ENCODE measurements around the gene SLIT3. TPM values are rescaled to one million over a fixed set of nuclear protein-coding genes. Genes with fewer than 3 reads are reported as not detected.
A peak's percentile ranks its signal among the peaks of the same experiment; 100 is the strongest.

SLIT3 gene
- total and polyA plus RNA-seq, 9 of the 15 experiments (the other 6 are each of a cell fraction or from before 2014, with no cell fraction given) = 0.01 to 0.04 TPM; not detected in 7

GRCh38 chr5:168987543-168988300, 313.2 kb downstream of the SLIT3 start (continued):
- TF ChIP-seq, protein P1, sequence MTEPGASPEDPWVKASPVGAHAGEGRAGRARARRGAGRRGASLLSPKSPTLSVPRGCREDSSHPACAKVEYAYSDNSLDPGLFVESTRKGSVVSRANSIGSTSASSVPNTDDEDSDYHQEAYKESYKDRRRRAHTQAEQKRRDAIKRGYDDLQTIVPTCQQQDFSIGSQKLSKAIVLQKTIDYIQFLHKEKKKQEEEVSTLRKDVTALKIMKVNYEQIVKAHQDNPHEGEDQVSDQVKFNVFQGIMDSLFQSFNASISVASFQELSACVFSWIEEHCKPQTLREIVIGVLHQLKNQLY (CRISPR knock-in tag; conservative IDR thresholded peaks at IDR 0.05) = no peak
- TF ChIP-seq RAD21 (CRISPR knock-in tag; conservative IDR thresholded peaks at IDR 0.05 in 1 of 2, IDR thresholded peaks at IDR 0.05 in 1 of 2) (peak; percentile 70 to 80), ZNF311 (CRISPR knock-in tag; IDR thresholded peaks at IDR 0.05) (no peak), MEIS2 (IDR thresholded peaks at IDR 0.05; ENCODE audit: partially characterized antibody) (no peak), ILK (tag; IDR thresholded peaks at IDR 0.05; ENCODE audit: borderline replicate concordance, low read depth) (no peak)
- TF ChIP-seq, protein P2, sequence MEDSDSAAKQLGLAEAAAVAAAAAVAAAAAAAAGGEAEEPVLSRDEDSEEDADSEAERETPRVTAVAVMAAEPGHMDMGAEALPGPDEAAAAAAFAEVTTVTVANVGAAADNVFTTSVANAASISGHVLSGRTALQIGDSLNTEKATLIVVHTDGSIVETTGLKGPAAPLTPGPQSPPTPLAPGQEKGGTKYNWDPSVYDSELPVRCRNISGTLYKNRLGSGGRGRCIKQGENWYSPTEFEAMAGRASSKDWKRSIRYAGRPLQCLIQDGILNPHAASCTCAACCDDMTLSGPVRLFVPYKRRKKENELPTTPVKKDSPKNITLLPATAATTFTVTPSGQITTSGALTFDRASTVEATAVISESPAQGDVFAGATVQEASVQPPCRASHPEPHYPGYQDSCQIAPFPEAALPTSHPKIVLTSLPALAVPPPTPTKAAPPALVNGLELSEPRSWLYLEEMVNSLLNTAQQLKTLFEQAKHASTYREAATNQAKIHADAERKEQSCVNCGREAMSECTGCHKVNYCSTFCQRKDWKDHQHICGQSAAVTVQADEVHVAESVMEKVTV (CRISPR knock-in tag; IDR thresholded peaks at IDR 0.05) = peak; percentile 56

DNA sequence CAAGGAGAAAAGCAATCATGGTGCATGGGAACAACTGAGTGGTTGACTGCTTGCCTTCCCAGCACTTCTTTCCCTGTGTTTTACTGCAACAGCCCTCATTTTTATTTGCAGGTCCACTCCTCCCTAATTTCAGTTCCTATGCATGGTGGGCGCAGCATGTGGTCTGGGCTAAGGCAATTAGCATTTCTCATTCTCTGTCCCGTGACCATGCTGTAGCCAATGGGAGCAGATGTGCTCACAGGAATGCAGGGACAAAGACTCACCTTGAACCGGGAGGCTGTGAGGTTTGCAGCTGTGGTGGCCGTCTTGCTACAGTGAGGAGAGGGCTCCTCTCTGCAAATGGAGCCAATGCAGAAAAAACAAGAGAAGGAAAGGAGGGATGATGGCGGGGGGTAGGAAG, 315.5 kb downstream of the SLIT3 start:
- intact Hi-C loops (cut with micrococcal nuclease) = loop anchor here (5.0 kb wide), 1 partner anchor 162 kb away; no protein-coding TSS in a partner anchor
- Histone ChIP-seq H3K4me1 (replicated peaks in 1 of 2; ENCODE audit: control insufficient read depth in 2 of 2, insufficient read depth in 2 of 2, low read length in 2 of 2) (no peaks in the 10 kb centered on the region), H3K9me3 (replicated peaks; ENCODE audit: control insufficient read depth, insufficient read depth, low read depth, low read length) (no peaks in the 10 kb centered on the region), H3K4me3 (no peak overlapping the region), H3K9me1 (ENCODE audit: control insufficient read depth, insufficient read depth, low read length) (no peaks in the 10 kb centered on the region), H3K4me2 (ENCODE audit: insufficient read depth, low read length) (no peak overlapping the region), H2AFZ (ENCODE audit: low read depth, low read length) (no peak overlapping the region), H3K27ac (ENCODE audit: extremely low read depth, low read depth, low read length) (no peak overlapping the region), H3K79me2 (ENCODE audit: control insufficient read depth, insufficient read depth, low read length) (no peaks in the 10 kb centered on the region), H4K20me1 (replicated peaks; ENCODE audit: control insufficient read depth, insufficient read depth, low read length) (0 out of 2 replicates have a peak, but pooled peaks cover 4% of the 10 kb centered on the region), H3K36me3 (ENCODE audit: control insufficient read depth, insufficient read depth, low read length) (no peaks in the 10 kb centered on the region), H3K9ac (ENCODE audit: insufficient read depth in 1 of 2, low read depth in 2 of 2, low read length in 2 of 2) (no peak overlapping the region), H3K27me3 (ENCODE audit: control insufficient read depth in 2 of 2, insufficient read depth in 2 of 2, low read length in 2 of 2) (no peaks in the 10 kb centered on the region)
- TF ChIP-seq ZNF586 (CRISPR knock-in tag; conservative IDR thresholded peaks at IDR 0.05) = no peak
- no peak for TF ChIP-seq NR2C1 (IDR thresholded peaks at IDR 0.05)
- no peak for TF ChIP-seq NR2C1 (tag; IDR thresholded peaks at IDR 0.05)
- TF ChIP-seq SAP30 (IDR thresholded peaks at IDR 0.05; ENCODE audit: borderline replicate concordance, insufficient read depth, low read depth, low read length, poor library complexity, severe bottlenecking) = no peak
- TF ChIP-seq IRF9 (tag; IDR thresholded peaks at IDR 0.05) = no peak
- TF ChIP-seq PRMT5 (CRISPR knock-in tag; IDR thresholded peaks at IDR 0.05) = no peak
- TF ChIP-seq KAT8 (IDR thresholded peaks at IDR 0.05; ENCODE audit: low read depth) = no peak
- no peak for TF ChIP-seq GATA2 (CRISPR knock-in tag; IDR thresholded peaks at IDR 0.05)
- ChIA-PET CTCF (ENCODE audit: low intra/inter-chr PET ratio) (no interaction called here), POLR2A (no interaction called here)
- in situ Hi-C loops (cut with MboI) = loop anchor here (10.0 to 25.0 kb wide), 3 partner anchors 319 to 1227 kb away; partner anchors contain the start of gene SLIT3
- FAIRE-seq (no peak), ATAC-seq (no peak), DNase-seq (ENCODE audit: extremely low read depth in 1 of 4, low spot score in 3 of 4) (no peak)
- BruUV-seq (replicated peaks) = no TSS peak
- WGBS (ENCODE audit: insufficient coverage, low coverage, missing lambda C conversion rate) = 0% methylated on average over 5 of the region's 5 CpGs
